ENCODE results near the gene MARCHF4.

DNA sequence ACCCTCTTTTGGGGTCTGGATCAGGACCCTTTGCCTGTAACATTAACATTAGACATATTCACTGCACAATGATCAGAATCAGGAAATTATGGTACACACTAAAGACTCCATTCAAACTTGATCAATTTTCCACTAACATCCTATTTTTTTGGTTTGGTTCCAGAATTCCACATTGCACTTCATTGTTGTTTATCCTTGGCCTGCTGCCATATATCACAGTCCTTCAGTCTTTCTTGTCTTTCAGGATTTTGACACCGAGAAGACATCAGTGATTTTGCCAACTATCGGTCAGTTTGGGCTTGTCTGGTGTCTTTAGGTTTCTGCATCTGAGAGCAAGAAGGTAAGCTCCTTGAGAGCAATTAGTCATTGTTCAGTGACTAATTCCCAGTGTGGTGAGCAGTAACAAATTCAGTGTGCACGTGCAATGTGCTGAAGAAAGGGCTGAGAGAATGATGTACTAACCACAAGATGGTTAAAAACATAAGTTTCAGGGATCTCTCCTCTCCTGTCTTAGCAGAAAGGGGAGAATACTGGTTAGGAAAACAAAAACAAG, 23.5 kb downstream of the MARCHF4 start:
- TF ChIP-seq, protein P1, sequence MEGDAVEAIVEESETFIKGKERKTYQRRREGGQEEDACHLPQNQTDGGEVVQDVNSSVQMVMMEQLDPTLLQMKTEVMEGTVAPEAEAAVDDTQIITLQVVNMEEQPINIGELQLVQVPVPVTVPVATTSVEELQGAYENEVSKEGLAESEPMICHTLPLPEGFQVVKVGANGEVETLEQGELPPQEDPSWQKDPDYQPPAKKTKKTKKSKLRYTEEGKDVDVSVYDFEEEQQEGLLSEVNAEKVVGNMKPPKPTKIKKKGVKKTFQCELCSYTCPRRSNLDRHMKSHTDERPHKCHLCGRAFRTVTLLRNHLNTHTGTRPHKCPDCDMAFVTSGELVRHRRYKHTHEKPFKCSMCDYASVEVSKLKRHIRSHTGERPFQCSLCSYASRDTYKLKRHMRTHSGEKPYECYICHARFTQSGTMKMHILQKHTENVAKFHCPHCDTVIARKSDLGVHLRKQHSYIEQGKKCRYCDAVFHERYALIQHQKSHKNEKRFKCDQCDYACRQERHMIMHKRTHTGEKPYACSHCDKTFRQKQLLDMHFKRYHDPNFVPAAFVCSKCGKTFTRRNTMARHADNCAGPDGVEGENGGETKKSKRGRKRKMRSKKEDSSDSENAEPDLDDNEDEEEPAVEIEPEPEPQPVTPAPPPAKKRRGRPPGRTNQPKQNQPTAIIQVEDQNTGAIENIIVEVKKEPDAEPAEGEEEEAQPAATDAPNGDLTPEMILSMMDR (IDR thresholded peaks at IDR 0.05; ENCODE audit: low read depth, low read length, missing input control): no peak
- no peak for TF ChIP-seq MAX (IDR thresholded peaks at IDR 0.05)
- TF ChIP-seq ZBTB33 (IDR thresholded peaks at IDR 0.05): no peak
- TF ChIP-seq YY1 (IDR thresholded peaks at IDR 0.05): no peak
- no peak for TF ChIP-seq RAD21 (IDR thresholded peaks at IDR 0.05)
- TF ChIP-seq TAF1 (conservative IDR thresholded peaks at IDR 0.05): no peak
- TF ChIP-seq HNF4A (conservative IDR thresholded peaks at IDR 0.05): no peak
- no peak for TF ChIP-seq HNF4G (IDR thresholded peaks at IDR 0.05)
- TF ChIP-seq, protein P2, sequence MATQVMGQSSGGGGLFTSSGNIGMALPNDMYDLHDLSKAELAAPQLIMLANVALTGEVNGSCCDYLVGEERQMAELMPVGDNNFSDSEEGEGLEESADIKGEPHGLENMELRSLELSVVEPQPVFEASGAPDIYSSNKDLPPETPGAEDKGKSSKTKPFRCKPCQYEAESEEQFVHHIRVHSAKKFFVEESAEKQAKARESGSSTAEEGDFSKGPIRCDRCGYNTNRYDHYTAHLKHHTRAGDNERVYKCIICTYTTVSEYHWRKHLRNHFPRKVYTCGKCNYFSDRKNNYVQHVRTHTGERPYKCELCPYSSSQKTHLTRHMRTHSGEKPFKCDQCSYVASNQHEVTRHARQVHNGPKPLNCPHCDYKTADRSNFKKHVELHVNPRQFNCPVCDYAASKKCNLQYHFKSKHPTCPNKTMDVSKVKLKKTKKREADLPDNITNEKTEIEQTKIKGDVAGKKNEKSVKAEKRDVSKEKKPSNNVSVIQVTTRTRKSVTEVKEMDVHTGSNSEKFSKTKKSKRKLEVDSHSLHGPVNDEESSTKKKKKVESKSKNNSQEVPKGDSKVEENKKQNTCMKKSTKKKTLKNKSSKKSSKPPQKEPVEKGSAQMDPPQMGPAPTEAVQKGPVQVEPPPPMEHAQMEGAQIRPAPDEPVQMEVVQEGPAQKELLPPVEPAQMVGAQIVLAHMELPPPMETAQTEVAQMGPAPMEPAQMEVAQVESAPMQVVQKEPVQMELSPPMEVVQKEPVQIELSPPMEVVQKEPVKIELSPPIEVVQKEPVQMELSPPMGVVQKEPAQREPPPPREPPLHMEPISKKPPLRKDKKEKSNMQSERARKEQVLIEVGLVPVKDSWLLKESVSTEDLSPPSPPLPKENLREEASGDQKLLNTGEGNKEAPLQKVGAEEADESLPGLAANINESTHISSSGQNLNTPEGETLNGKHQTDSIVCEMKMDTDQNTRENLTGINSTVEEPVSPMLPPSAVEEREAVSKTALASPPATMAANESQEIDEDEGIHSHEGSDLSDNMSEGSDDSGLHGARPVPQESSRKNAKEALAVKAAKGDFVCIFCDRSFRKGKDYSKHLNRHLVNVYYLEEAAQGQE (IDR thresholded peaks at IDR 0.05): no peak
- TF ChIP-seq ATF3 (IDR thresholded peaks at IDR 0.05): no peak

Data from liver (tissue), 3 donors.